ENCODE measurements around the gene CCL21. TPM values are rescaled to one million over a fixed set of nuclear protein-coding genes. Genes with fewer than 3 reads are reported as not detected.

Gene CCL21
- total and polyA plus RNA-seq, 10 of the 15 experiments (the other 5 are each of a cell fraction or from before 2014, with no cell fraction given) = 0.26 TPM; not detected in 9

GRCh38 chr9:34665381-34666250 lies 44.3 kb downstream of the CCL21 start (continued):
- no peak for TF ChIP-seq IRF3 (IDR thresholded peaks at IDR 0.05)
- TF ChIP-seq WRNIP1 (IDR thresholded peaks at IDR 0.05; ENCODE audit: borderline replicate concordance, low read depth, low read length) = no peak
- TF ChIP-seq ETV6 (conservative IDR thresholded peaks at IDR 0.05 in 1 of 2, IDR thresholded peaks at IDR 0.05 in 1 of 2; ENCODE audit: borderline replicate concordance in 1 of 2, low read depth in 1 of 2) = no peak
- TF ChIP-seq, protein P1, sequence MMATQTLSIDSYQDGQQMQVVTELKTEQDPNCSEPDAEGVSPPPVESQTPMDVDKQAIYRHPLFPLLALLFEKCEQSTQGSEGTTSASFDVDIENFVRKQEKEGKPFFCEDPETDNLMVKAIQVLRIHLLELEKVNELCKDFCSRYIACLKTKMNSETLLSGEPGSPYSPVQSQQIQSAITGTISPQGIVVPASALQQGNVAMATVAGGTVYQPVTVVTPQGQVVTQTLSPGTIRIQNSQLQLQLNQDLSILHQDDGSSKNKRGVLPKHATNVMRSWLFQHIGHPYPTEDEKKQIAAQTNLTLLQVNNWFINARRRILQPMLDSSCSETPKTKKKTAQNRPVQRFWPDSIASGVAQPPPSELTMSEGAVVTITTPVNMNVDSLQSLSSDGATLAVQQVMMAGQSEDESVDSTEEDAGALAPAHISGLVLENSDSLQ (IDR thresholded peaks at IDR 0.05) = peak; percentile 28; the same call in 1 of the 2 replicates
- TF ChIP-seq FOXM1 (IDR thresholded peaks at IDR 0.05; ENCODE audit: low read depth, low read length) = no peak
- peak; percentile 54; the same call in 1 of the 2 replicates for TF ChIP-seq SMARCA5 (IDR thresholded peaks at IDR 0.05)
- TF ChIP-seq RAD21 (IDR thresholded peaks at IDR 0.05; ENCODE audit: insufficient read depth, low read depth, low read length) = no peak
- TF ChIP-seq ZBTB33 (IDR thresholded peaks at IDR 0.05) = no peak
- TF ChIP-seq KDM1A (IDR thresholded peaks at IDR 0.05; ENCODE audit: borderline replicate concordance) = no peak
- TF ChIP-seq RB1 (IDR thresholded peaks at IDR 0.05; ENCODE audit: borderline replicate concordance) = no peak
- TF ChIP-seq ZSCAN29 (IDR thresholded peaks at IDR 0.05) = no peak
- TF ChIP-seq MTA3 (IDR thresholded peaks at IDR 0.05; ENCODE audit: borderline replicate concordance, low read length) = no peak
- TF ChIP-seq, protein P2, sequence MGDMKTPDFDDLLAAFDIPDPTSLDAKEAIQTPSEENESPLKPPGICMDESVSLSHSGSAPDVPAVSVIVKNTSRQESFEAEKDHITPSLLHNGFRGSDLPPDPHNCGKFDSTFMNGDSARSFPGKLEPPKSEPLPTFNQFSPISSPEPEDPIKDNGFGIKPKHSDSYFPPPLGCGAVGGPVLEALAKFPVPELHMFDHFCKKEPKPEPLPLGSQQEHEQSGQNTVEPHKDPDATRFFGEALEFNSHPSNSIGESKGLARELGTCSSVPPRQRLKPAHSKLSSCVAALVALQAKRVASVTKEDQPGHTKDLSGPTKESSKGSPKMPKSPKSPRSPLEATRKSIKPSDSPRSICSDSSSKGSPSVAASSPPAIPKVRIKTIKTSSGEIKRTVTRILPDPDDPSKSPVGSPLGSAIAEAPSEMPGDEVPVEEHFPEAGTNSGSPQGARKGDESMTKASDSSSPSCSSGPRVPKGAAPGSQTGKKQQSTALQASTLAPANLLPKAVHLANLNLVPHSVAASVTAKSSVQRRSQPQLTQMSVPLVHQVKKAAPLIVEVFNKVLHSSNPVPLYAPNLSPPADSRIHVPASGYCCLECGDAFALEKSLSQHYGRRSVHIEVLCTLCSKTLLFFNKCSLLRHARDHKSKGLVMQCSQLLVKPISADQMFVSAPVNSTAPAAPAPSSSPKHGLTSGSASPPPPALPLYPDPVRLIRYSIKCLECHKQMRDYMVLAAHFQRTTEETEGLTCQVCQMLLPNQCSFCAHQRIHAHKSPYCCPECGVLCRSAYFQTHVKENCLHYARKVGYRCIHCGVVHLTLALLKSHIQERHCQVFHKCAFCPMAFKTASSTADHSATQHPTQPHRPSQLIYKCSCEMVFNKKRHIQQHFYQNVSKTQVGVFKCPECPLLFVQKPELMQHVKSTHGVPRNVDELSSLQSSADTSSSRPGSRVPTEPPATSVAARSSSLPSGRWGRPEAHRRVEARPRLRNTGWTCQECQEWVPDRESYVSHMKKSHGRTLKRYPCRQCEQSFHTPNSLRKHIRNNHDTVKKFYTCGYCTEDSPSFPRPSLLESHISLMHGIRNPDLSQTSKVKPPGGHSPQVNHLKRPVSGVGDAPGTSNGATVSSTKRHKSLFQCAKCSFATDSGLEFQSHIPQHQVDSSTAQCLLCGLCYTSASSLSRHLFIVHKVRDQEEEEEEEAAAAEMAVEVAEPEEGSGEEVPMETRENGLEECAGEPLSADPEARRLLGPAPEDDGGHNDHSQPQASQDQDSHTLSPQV (IDR thresholded peaks at IDR 0.05) = no peak
- TF ChIP-seq RCOR1 (conservative IDR thresholded peaks at IDR 0.05; ENCODE audit: low read depth, low read length) = no peak
- no peak for TF ChIP-seq MXI1 (IDR thresholded peaks at IDR 0.05; ENCODE audit: low read depth, low read length)
- no peak for TF ChIP-seq SMAD5 (IDR thresholded peaks at IDR 0.05; ENCODE audit: low read depth)
- TF ChIP-seq MEF2B (IDR thresholded peaks at IDR 0.05; ENCODE audit: partially characterized antibody, poor library complexity, severe bottlenecking) = no peak
- TF ChIP-seq ZNF217 (IDR thresholded peaks at IDR 0.05) = no peak
- TF ChIP-seq PML (IDR thresholded peaks at IDR 0.05; ENCODE audit: low read length) = no peak
- peak; percentile 79 for TF ChIP-seq SP1 (IDR thresholded peaks at IDR 0.05; ENCODE audit: low read depth, low read length)
- TF ChIP-seq NR2C1 (IDR thresholded peaks at IDR 0.05) = 0 out of 2 replicates have a peak, but pooled peaks have one; percentile 26
- no peak for TF ChIP-seq TARDBP (IDR thresholded peaks at IDR 0.05; ENCODE audit: borderline replicate concordance)
